HT1080 (cell line): ENCODE data around the gene TCEAL4. TPM values are rescaled to one million over a fixed set of nuclear protein-coding genes. Genes with fewer than 3 reads are reported as not detected.

Source experiments
- DNase-seq: peaks from one replicate; pipeline ENCODE4 v3.0.0-alpha.2; 2015; ENCODE audit warnings: low read depth
- polyA plus RNA-seq, 2 experiments: library from polyadenylated mRNA; depleted of rRNA; stranded (reverse); fragments of >200 nt; gene quantifications; 2 replicates each; pipeline ENCODE4 v1.2.3, GENCODE V29; 2015
- total RNA-seq: library from RNA; depleted of rRNA; stranded (reverse); fragments of >200 nt; shearing (Covaris generic); gene quantifications from 2 replicates; pipeline ENCODE4 v1.2.3, GENCODE V29; 2014; rRNA removed

TCEAL4 gene
- total RNA-seq: 30.0 and 33.0 TPM in 2 replicates
- 43.1 and 52.5 TPM in 2 replicates for polyA plus RNA-seq (2015; cell fraction: cytosol; rRNA removed)
- polyA plus RNA-seq (2015; cell fraction: nucleus; rRNA removed): 28.1 and 32.5 TPM in 2 replicates

GRCh38 chrX:103585411-103586313, at the start of gene TCEAL4:
TSS of gene TCEAL4 (plus strand) at chrX:103585515. CDS start at chrX:103586676, 1,161 bp downstream.
- peak; percentile 17 for DNase-seq

GRCh38 chrX:103536071-103536470, 49.2 kb upstream of the TCEAL4 start:
- DNase-seq: no peak

- no peak for DNase-seq
Measured at GRCh38 chrX:103536732-103537131, 48.6 kb upstream of the TCEAL4 start.

- no peak for DNase-seq
Measured at GRCh38 chrX:103537871-103538387, 47.4 kb upstream of the TCEAL4 start.

GRCh38 chrX:103538728-103539127, 46.6 kb upstream of the TCEAL4 start:
- no peak for DNase-seq

- no peak for DNase-seq
Measured at GRCh38 chrX:103539695-103540094, 45.6 kb upstream of the TCEAL4 start.

- DNase-seq: peak; percentile 67
Measured at GRCh38 chrX:103540145-103540544, 45.2 kb upstream of the TCEAL4 start.

GRCh38 chrX:103549916-103550315, 35.4 kb upstream of the TCEAL4 start:
- DNase-seq: no peak

GRCh38 chrX:103550415-103551051, 34.8 kb upstream of the TCEAL4 start:
- DNase-seq: no peak

GRCh38 chrX:103552236-103552635, 33.1 kb upstream of the TCEAL4 start:
- DNase-seq: no peak

GRCh38 chrX:103554687-103555424, 30.5 kb upstream of the TCEAL4 start:
- no peak for DNase-seq

- no peak for DNase-seq
Measured at GRCh38 chrX:103556963-103557612, 28.2 kb upstream of the TCEAL4 start.

GRCh38 chrX:103560256-103560655, 25.1 kb upstream of the TCEAL4 start:
- DNase-seq: no peak

- peak; percentile 62 for DNase-seq
Measured at GRCh38 chrX:103562801-103563200, 22.5 kb upstream of the TCEAL4 start.

- DNase-seq: no peak
Measured at GRCh38 chrX:103565197-103565596, 20.1 kb upstream of the TCEAL4 start.

- peak; percentile 67 for DNase-seq
Measured at GRCh38 chrX:103565752-103566151, 19.6 kb upstream of the TCEAL4 start.

GRCh38 chrX:103571121-103571520, 14.2 kb upstream of the TCEAL4 start:
- no peak for DNase-seq

GRCh38 chrX:103571726-103572125, 13.6 kb upstream of the TCEAL4 start:
- no peak for DNase-seq

GRCh38 chrX:103573202-103573601, 12.1 kb upstream of the TCEAL4 start:
- no peak for DNase-seq

GRCh38 chrX:103584596-103584995, 719 bp upstream of the TCEAL4 start:
- no peak for DNase-seq

GRCh38 chrX:103586314-103586646, 965 bp downstream of the TCEAL4 start:
- DNase-seq: no peak
